IMR-90 (cell line): ENCODE data around the gene SELENOM. TPM values are rescaled to one million over a fixed set of nuclear protein-coding genes. Genes with fewer than 3 reads are reported as not detected.

Experiments used
- ATAC-seq: fragments of 200-7000 bp; cut with Tn5 transposase; 2 replicates; pipeline ENCODE4 v1.9.1; 2020; ENCODE audit warnings: low read depth, mild to moderate bottlenecking, moderate library complexity
- BruUV-seq: library from RNA; stranded (reverse); fragments of 400-500 nt; replicated peaks from 2 replicates; lab custom pipeline; 2021; lab: Mats Ljungman, UMichigan
- CTCF ChIA-PET: fragments of 300-600 bp; formaldehyde crosslinking; extraction: SDS; loops from one replicate; lab custom pipeline; 2021; ENCODE audit warnings: antibody characterized with exemption; lab: Yijun Ruan, JAX
- POLR2A ChIA-PET: fragments of 300-600 bp; sonication (Branson Sonifier 250); formaldehyde crosslinking; loops from one replicate; lab custom pipeline; 2022; ENCODE audit warnings: antibody characterized with exemption; ENCODE audit not compliant: unreplicated experiment; lab: Charles Lee
- DNase-seq: peaks from one replicate; pipeline ENCODE4 v3.0.0; 2013
- H2AFZ ChIP-seq: replicated peaks from 2 replicates; pipeline ENCODE3; 2013; ENCODE audit warnings: low read length, mild to moderate bottlenecking; ENCODE audit not compliant: poor library complexity
- H2AK5ac ChIP-seq: 2 replicates; pipeline ENCODE4 v1.6.1; 2013; ENCODE audit warnings: low read depth, low read length, inconsistent platforms
- H2AK9ac ChIP-seq: replicated peaks from 2 replicates; pipeline ENCODE3; 2013; ENCODE audit warnings: mild to moderate bottlenecking, low read depth, low read length, moderate library complexity; ENCODE audit not compliant: poor library complexity
- H2BK120ac ChIP-seq: 2 replicates; pipeline ENCODE4 v1.6.1; 2013; ENCODE audit warnings: low read depth, low read length, inconsistent platforms
- H2BK15ac ChIP-seq: 3 replicates; pipeline ENCODE4 v1.6.1; 2013; ENCODE audit warnings: low read depth, low read length, inconsistent platforms
- H2BK20ac ChIP-seq: 2 replicates; pipeline ENCODE4 v1.6.1; 2013; ENCODE audit warnings: low read depth, mild to moderate bottlenecking, inconsistent platforms, low read length, moderate library complexity
- H2BK5ac ChIP-seq: 2 replicates; pipeline ENCODE4 v1.6.1; 2013; ENCODE audit warnings: mild to moderate bottlenecking, low read depth, low read length, inconsistent platforms; ENCODE audit not compliant: poor library complexity, severe bottlenecking
- H3K14ac ChIP-seq: replicated peaks from 2 replicates; pipeline ENCODE4 v1.6.1; 2013; ENCODE audit warnings: low read depth, low read length, inconsistent platforms
- H3K18ac ChIP-seq: 2 replicates; pipeline ENCODE4 v1.6.1; 2013; ENCODE audit warnings: low read depth, low read length, control low read depth
- H3K23ac ChIP-seq: 2 replicates; pipeline ENCODE4 v1.6.1; 2013; ENCODE audit warnings: low read depth, low read length, inconsistent platforms
- H3K27ac ChIP-seq: 2 replicates; pipeline ENCODE4 v1.5.1; 2013; ENCODE audit warnings: mild to moderate bottlenecking, control low read depth, low read length; ENCODE audit not compliant: insufficient read depth
- H3K27me3 ChIP-seq: 2 replicates; pipeline ENCODE4 v1.6.1; 2013; ENCODE audit warnings: low read length; ENCODE audit not compliant: control insufficient read depth, insufficient read depth
- H3K36me3 ChIP-seq: 2 replicates; pipeline ENCODE4 v1.6.1; 2013; ENCODE audit warnings: low read length, mixed read lengths; ENCODE audit not compliant: control insufficient read depth, insufficient read depth
- H3K4ac ChIP-seq: 2 replicates; pipeline ENCODE4 v1.6.1; 2013; ENCODE audit warnings: low read depth, low read length, inconsistent platforms
- H3K4me1 ChIP-seq: 2 replicates; pipeline ENCODE4 v1.6.1; 2013; ENCODE audit warnings: low read length, mixed read lengths; ENCODE audit not compliant: control insufficient read depth, insufficient read depth
- H3K4me2 ChIP-seq: 2 replicates; pipeline ENCODE4 v1.6.1; 2013; ENCODE audit warnings: low read depth, mild to moderate bottlenecking, control low read depth, low read length, moderate library complexity
- H3K4me3 ChIP-seq: 2 replicates; pipeline ENCODE4 v1.5.1; 2013; ENCODE audit warnings: low read depth, mild to moderate bottlenecking, control low read depth, low read length, moderate library complexity; ENCODE audit not compliant: insufficient read depth
- H3K56ac ChIP-seq: 2 replicates; pipeline ENCODE4 v1.6.1; 2013; ENCODE audit warnings: low read length, inconsistent platforms; ENCODE audit not compliant: insufficient read depth; ENCODE audit errors: extremely low read depth
- H3K79me1 ChIP-seq, 2 experiments: 2 replicates each; pipeline ENCODE4 v1.6.1; 2013; ENCODE audit warnings: low read length in 2 of 2, inconsistent platforms in 1 of 2, low read depth in 1 of 2
- H3K9ac ChIP-seq: 2 replicates; pipeline ENCODE4 v1.6.1; 2013; ENCODE audit warnings: low read depth, low read length, control low read depth
- H3K9me1 ChIP-seq: 2 replicates; pipeline ENCODE4 v1.6.1; 2013; ENCODE audit warnings: low read length, inconsistent platforms; ENCODE audit not compliant: insufficient read depth
- H3K9me3 ChIP-seq: 2 replicates; pipeline ENCODE4 v1.6.1; 2013; ENCODE audit warnings: low read length; ENCODE audit not compliant: control insufficient read depth, insufficient read depth
- H4K20me1 ChIP-seq: 2 replicates; pipeline ENCODE4 v1.6.1; 2013; ENCODE audit warnings: low read length, inconsistent platforms; ENCODE audit not compliant: insufficient read depth
- H4K5ac ChIP-seq: 2 replicates; pipeline ENCODE4 v1.6.1; 2013; ENCODE audit warnings: mild to moderate bottlenecking, low read depth, low read length, control low read depth
- H4K8ac ChIP-seq, 2 experiments: 2 replicates each; pipeline ENCODE4 v1.6.1; 2013; ENCODE audit warnings: low read depth in 2 of 2, low read length in 2 of 2, control low read depth in 1 of 2, inconsistent platforms in 1 of 2
- H4K91ac ChIP-seq: 2 replicates; pipeline ENCODE4 v1.6.1; 2013; ENCODE audit warnings: low read depth, low read length, inconsistent platforms; ENCODE audit not compliant: insufficient read depth
- CEBPB ChIP-seq: IDR thresholded peaks from 2 replicates; pipeline ENCODE4 v1.6.1; 2012; ENCODE audit warnings: low read depth, low read length, improper control_type of control experiment
- CHD1 ChIP-seq: IDR thresholded peaks from 2 replicates; pipeline ENCODE4 v1.6.1; 2012; ENCODE audit warnings: low read depth, low read length, improper control_type of control experiment
- CTCF ChIP-seq: conservative IDR thresholded peaks from 2 replicates; pipeline ENCODE4 v1.5.1; 2012; ENCODE audit warnings: mild to moderate bottlenecking, low read depth, low read length, improper control_type of control experiment
- FOS ChIP-seq: fragments of 150-350 bp; IDR thresholded peaks from 2 replicates; pipeline ENCODE4 v1.6.1; 2016; ENCODE audit warnings: low read depth, low read length
- POLR2A ChIP-seq: IDR thresholded peaks from 2 replicates; pipeline ENCODE4 v1.6.1; 2012; ENCODE audit warnings: mild to moderate bottlenecking, low read depth, low read length
- RCOR1 ChIP-seq: IDR thresholded peaks from 2 replicates; pipeline ENCODE4 v1.6.1; 2012; ENCODE audit warnings: mild to moderate bottlenecking, low read length, improper control_type of control experiment; ENCODE audit not compliant: insufficient replicate concordance
- RFX5 ChIP-seq: IDR thresholded peaks from 2 replicates; pipeline ENCODE4 v1.8.0; 2012; ENCODE audit warnings: low read depth, mild to moderate bottlenecking, low read length, moderate library complexity
- WGBS, 2 experiments: methylation state at CpG; one replicate each; pipeline versions ENCODE4 v1.1.5 to v1.1.7; 2013; ENCODE audit warnings: missing lambda C conversion rate in 2 of 2; ENCODE audit not compliant: insufficient read length in 1 of 2; ENCODE audit errors: extremely low coverage in 2 of 2; 5-methylcytosine and 5-hydroxymethylcytosine counted together
- dilution Hi-C: fragments of 300-500 bp; cut with HindIII; formaldehyde crosslinking; loops from one replicate; pipeline ENCODE4 v1.14.3; 2018; ENCODE audit warnings: low sequenced_read_pairs; ENCODE audit not compliant: unreplicated experiment
- in situ Hi-C: fragments of 300-500 bp; cut with MboI; formaldehyde crosslinking; loops from 3 replicates; pipeline ENCODE4 v1.14.3; 2019; ENCODE audit warnings: low sequenced_read_pairs, inconsistent platforms, mixed read lengths
- intact Hi-C: fragments of 100-400 bp; cut with micrococcal nuclease; formaldehyde crosslinking; loops from 2 replicates; pipeline ENCODE4 v1.10.0; 2022
- polyA plus RNA-seq, 3 experiments: library from polyadenylated mRNA; depleted of rRNA; stranded (reverse); fragments of >200 nt; gene quantifications; 2 replicates each; pipeline ENCODE4 v1.2.3, GENCODE V29; 2012; ENCODE audit warnings: low replicate concordance in 1 of 3
- total RNA-seq: library from RNA; depleted of rRNA; stranded (reverse); fragments of >200 nt; gene quantifications from 2 replicates; pipeline ENCODE4 v1.2.3, GENCODE V29; 2012

Gene SELENOM
- total and polyA plus RNA-seq, 2 of the 4 experiments (the other 2 are of a cell fraction): 46.2 to 270 TPM

GRCh38 chr22:31083923-31084810, 23.2 kb downstream of the SELENOM start:
- Histone ChIP-seq H3K4me3 (peak overlapping the region; percentile 80), H3K9me3 (no peaks in the 10 kb centered on the region), H2AFZ (peak overlapping the region; percentile 85), H2BK120ac (peak overlapping the region; percentile 77), H3K18ac (peak overlapping the region; percentile 73), H3K9ac (peak overlapping the region; percentile 95), H3K4me2 (peak overlapping the region; percentile 99), H3K27ac (peak overlapping the region; percentile 97), H3K36me3 (peaks cover 31% of the 10 kb centered on the region), H2AK9ac (peak overlapping the region; percentile 92), H2BK15ac (peak overlapping the region; percentile 94; the same call in 2 of the 3 replicates), H3K9me1 (peaks cover 18% of the 10 kb centered on the region), H4K8ac (peak overlapping the region; percentile 88 to 90), H4K20me1 (peaks cover 15% of the 10 kb centered on the region), H3K4ac (peak overlapping the region; percentile 99), H2BK5ac (peak overlapping the region; percentile 89), H2BK20ac (peak overlapping the region; percentile 57; the same call in 1 of the 2 replicates), H4K91ac (peak overlapping the region; percentile 97), H4K5ac (peak overlapping the region; percentile 95), H3K56ac (peak overlapping the region; percentile 88), H3K79me1 (peaks cover 31 to 86% of the 10 kb centered on the region in 2 experiments), H3K27me3 (no peaks in the 10 kb centered on the region), H3K4me1 (peaks cover 26% of the 10 kb centered on the region), H2AK5ac (peak overlapping the region; percentile 99), H3K23ac (peak overlapping the region; percentile 98), H3K14ac (peak overlapping the region; percentile 98)
- TSS peak; percentile 79 for BruUV-seq
- no peak for DNase-seq
- POLR2A ChIA-PET: interaction anchor here (0.7 kb wide), 1 partner anchor 17 kb away, joined by 3 read pairs; no protein-coding TSS in a partner anchor
- intact Hi-C loops: no loop called here
- CTCF ChIA-PET: interaction anchor here (0.6 to 4.0 kb wide), 3 partner anchors 48 to 131 kb away, joined by 3 to 10 read pairs (median 3); no protein-coding TSS in a partner anchor
- 0% methylated on average over 4 of the region's 18 CpGs; no CpG with 5 or more reads in 1 of the 2 experiments for WGBS, 2 experiments
- TF ChIP-seq RFX5: no peak
- no peak for TF ChIP-seq RCOR1
- no peak for TF ChIP-seq CTCF
- TF ChIP-seq FOS: no peak
- TF ChIP-seq CEBPB: no peak
- no peak for TF ChIP-seq POLR2A
- no peak for TF ChIP-seq CHD1
- dilution Hi-C loops: no loop called here
- in situ Hi-C loops: no loop called here
- ATAC-seq: peak; percentile 2
